Astrocyte of the hippocampus (primary cell): ENCODE results near the gene TUBB3.
"Not testable (repeated sequence)": the region's sequence is repeated elsewhere in the genome, so short reads cannot be mapped to it uniquely, and the experiment has no call there.

Experiments
- DNase-seq: peaks from one replicate; pipeline ENCODE4 v3.0.0; 2011; ENCODE audit warnings: low read depth, low spot score

TUBB3 gene

DNA sequence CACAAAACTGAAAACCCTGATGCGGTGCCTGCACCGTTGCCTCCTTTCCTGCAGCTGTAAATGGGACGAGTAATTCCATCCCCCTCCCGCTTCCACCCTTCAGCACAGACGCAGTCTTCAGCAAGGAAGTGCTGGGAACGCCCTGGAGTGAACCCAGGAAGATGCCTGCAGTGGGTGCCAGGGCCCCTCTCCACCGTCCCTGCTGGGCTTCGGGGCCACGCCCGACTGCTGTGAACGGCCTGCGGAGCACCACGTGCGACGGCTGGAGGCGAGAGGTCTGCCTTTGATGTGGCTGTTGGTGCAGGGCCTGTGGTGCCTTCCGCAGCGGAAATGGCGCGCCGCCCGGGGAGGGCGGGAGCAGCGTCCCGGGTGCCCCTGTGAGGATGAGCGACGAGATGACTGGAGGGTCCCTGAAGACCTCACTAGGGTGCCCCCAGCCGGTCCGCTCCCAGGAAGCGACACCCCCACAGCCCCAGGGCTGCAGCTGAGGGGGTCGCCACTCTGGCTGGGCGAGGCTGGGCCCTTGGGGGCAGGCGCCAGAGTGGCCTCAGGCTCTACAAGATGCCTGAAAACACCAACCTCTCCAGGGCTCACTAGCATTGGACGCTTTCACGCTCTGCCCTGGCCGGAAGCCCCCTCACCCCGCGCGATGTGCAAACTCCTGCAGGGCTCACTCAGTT, 5.2 kb upstream of the TUBB3 start:
- peak; percentile 95 for DNase-seq

DNA sequence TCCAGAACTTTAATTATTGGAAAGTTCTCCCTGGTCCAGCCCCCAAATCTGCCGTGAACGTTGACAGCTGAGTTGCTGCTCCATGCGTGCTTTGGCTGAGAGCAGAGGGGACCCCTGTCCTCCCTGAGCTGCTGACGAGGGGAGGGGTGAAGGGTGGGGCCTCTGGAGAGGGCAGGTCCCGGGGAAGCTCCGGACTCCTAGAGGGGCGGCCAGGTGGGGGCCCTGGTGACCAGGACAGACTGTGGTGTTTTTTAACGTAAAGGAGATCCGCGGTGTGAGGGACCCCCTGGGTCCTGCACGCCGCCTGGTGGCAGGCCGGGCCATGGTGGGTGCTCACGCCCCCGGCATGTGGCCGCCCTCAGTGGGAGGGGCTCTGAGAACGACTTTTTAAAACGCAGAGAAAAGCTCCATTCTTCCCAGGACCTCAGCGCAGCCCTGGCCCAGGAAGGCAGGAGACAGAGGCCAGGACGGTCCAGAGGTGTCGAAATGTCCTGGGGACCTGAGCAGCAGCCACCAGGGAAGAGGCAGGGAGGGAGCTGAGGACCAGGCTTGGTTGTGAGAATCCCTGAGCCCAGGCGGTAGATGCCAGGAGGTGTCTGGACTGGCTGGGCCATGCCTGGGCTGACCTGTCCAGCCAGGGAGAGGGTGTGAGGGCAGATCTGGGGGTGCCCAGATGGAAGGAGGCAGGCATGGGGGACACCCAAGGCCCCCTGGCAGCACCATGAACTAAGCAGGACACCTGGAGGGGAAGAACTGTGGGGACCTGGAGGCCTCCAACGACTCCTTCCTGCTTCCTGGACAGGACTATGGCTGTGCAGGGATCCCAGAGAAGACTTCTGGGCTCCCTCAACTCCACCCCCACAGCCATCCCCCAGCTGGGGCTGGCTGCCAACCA, 4.4 kb upstream of the TUBB3 start, which contains the start of gene MC1R:
MC1R (plus strand) TSS at position 410 of the 895 bp plus-strand sequence; CDS start at position 807, 397 bp downstream.
- DNase-seq: peak; percentile 77

DNA sequence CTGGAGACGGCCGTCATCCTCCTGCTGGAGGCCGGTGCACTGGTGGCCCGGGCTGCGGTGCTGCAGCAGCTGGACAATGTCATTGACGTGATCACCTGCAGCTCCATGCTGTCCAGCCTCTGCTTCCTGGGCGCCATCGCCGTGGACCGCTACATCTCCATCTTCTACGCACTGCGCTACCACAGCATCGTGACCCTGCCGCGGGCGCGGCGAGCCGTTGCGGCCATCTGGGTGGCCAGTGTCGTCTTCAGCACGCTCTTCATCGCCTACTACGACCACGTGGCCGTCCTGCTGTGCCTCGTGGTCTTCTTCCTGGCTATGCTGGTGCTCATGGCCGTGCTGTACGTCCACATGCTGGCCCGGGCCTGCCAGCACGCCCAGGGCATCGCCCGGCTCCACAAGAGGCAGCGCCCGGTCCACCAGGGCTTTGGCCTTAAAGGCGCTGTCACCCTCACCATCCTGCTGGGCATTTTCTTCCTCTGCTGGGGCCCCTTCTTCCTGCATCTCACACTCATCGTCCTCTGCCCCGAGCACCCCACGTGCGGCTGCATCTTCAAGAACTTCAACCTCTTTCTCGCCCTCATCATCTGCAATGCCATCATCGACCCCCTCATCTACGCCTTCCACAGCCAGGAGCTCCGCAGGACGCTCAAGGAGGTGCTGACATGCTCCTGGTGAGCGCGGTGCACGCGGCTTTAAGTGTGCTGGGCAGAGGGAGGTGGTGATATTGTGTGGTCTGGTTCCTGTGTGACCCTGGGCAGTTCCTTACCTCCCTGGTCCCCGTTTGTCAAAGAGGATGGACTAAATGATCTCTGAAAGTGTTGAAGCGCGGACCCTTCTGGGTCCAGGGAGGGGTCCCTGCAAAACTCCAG, 3.4 kb upstream of the TUBB3 start:
- no peak for DNase-seq

DNA sequence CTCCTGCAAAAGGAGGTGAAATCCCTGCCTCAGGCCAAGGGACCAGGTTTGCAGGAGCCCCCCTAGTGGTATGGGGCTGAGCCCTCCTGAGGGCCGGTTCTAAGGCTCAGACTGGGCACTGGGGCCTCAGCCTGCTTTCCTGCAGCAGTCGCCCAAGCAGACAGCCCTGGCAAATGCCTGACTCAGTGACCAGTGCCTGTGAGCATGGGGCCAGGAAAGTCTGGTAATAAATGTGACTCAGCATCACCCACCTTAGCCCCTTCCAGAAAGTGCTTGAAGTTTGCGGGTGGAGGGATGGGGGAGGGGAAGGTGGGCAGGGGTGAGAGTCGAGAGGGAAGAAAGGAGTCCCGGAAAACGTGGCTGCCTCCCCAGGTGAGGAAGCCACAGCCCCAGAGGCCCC, 2.4 kb upstream of the TUBB3 start:
- DNase-seq: peak; percentile 65

DNA sequence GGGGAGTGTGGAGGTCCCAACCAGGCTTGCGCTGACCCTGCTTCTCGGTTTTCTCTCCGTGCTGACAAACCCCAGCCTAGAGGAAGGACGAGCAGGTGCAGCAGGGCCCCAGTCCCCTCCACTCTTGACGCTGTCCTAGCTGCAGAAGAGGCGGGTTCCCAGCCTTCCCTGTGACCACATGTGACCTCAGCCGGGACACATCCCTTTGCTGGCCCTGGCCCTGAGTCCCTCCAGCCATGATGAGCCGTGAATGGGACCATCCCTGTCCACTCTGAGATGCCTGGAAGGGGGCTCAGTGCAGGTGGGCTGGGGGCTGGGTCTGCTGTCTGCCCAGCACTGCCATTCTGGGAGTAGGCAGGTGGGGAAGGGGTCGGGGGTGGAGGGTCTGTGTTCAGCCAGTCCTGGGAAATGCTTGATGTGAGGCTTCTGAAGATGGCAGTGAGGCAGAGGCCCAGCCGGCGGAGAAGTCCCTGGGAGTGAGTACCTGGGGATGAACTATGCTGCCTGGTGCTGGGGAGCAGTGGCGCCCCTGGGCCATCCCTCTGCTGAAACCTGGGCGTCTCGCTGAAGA, 1.9 kb upstream of the TUBB3 start:
- DNase-seq: no peak

DNA sequence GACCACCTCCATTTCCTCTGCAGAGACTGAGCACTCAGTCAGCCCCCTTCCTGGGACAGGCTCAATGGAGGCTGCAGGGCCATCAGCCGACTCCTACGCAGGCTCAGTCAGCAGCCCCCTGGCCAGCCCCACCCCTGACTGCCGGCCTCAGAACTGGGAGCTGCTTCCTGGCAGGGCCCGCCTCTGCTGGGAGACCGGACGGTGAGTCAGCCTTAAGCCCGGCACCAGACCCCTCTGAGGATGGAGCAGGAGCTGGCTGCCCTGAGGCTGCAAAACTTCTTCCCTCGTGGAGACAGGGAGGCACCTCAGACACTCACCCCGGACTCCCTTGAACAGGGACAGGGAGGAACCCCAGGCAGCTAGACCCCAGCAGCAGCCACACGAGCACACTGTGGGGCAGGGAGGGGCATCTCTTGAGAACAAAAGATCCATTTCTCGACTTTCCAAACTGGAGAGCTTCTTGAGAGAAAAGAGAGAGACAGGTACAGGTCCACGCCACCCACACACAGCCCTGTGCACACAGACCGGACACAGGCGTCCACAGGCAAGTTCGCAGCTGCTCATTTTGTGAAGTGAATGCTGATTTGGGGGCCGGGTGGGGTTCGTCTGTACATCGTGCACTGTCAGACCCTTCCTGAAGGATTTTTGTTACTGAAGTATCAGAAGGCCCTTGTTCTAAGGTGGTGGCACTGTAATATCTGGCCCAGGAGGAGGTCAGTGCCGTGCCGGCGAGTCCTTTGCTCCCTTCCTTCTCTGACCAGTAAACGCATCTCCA, 1.3 kb upstream of the TUBB3 start:
- DNase-seq: peak; percentile 97

DNA sequence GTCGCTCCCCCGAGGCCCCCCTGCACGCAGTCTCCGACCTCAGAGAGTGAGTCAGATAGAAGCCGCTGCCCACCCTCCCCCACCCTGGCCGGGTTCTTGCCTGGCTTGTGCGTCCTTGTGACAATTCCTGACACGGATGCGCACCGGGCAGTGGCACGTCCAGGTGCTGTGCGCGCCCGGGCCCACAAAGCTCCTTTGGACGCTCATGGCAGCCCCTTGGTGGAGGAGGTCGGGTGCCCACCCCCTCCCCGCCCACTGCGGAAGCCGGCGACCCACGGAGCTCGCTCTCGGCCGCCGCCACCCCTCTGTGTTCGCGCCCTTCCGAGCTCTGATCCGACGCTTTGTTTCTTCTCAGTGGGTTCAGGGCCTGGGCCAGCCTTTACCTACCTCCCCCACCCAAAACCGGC, 662 bp upstream of the TUBB3 start:
- peak; percentile 97 for DNase-seq

DNA sequence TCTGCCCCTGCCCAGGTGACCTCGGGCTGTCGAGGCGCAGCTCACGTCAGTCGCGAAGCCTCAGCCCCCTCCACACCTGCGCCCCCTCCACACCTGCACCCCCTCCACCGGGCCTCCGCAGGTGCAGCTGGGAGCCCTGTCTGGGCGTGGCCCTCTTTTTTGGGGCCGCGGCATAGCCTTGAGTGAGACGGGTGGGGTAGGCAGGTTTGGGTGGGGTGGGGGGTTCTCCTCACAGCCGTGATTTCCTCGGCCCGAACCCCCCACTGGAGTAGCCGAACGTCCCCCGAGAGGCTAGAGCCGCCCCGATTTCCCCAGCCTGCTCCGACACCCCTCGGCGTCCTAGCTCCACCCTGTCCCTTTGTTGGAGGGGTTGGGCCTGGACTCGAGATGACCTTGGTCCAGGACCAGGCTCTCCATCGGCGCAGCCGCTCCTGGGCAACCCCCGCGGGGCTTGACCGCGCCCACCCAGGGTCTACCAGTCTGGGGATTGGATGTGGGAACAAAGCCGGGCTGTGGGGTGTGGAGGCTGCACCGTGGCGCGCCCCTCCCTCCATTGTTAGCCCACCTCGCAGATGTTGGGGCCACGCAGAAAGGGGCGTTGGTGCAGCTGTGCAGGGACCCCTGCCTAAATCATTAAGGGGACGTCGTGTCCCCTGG, 626 bp downstream of the TUBB3 start:
- DNase-seq: peak; percentile 59

DNA sequence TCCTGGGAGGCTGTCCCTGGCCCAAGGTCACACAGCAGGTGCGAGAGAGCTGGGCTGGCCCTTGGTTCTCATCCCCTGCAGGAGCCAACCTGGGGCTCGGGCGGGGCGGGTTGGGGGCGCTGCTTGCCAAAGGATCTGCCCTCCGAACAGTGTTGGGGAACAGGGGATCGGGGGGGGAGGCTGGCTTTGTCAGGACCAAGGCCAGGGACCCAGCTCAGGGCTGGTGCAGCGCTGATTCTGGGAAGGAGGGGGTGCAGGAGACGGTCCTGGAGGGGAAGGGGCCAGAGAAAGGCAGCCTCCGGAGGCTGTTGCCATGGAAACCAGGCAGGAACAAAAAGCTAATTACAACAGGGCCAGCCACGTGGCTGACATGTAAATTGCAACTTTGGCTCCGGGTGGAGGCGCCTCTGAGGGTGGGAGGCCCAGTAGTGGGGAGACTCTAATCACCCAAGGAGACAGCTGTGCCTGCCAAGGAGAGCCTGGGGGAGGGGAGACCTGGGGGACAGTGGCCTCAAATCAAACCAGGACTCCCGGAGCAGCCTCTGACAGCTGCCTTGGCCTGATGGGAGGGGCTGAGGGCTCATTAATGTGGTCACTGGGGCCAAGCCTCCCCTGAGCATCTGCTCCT, 1.3 kb downstream of the TUBB3 start:
- peak; percentile 75 for DNase-seq

DNA sequence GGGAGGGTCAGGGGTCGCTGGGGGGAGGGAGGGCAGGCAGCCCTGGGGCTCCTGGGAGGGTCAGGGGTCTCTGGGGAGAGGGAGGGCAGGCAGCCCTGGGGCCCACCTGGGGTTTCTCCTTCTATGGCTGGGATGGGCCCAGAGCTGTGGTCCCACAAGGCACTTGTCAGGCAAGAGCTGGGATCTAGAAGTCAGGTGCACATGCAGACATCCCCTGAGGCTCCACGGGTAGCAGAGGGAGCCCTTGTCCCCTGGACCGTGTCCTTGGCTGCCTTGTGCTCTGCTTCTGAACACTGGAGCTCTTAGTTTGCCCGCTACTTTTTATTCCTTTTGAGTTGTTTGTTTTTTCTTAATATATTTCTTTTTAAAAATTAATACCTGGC, 1.8 kb downstream of the TUBB3 start:
- no peak for DNase-seq

DNA sequence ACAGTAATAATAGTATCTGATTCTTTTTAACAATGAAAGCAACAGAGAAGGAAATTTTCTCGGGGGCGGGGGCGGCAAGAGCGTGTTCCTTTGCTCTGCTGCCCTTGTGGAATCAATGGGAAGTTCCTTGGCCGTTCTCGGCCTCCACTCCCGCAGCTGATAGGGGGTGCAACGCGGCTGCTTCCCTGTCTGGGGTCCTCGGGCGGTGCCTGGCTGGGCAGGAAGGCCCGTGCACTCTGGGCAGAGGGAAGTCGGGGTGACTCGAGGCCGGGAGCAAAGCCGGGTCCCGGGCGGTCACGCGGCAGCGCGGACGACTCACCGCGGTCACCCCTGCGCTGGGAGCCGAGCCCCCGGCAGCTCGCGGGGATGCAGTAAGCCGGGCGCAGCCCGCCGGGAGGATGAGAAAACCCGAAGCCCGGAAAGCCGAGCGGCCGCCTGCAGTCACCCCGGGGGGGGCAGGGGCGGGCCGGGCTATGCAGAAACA, 2.5 kb downstream of the TUBB3 start:
- no peak for DNase-seq

DNA sequence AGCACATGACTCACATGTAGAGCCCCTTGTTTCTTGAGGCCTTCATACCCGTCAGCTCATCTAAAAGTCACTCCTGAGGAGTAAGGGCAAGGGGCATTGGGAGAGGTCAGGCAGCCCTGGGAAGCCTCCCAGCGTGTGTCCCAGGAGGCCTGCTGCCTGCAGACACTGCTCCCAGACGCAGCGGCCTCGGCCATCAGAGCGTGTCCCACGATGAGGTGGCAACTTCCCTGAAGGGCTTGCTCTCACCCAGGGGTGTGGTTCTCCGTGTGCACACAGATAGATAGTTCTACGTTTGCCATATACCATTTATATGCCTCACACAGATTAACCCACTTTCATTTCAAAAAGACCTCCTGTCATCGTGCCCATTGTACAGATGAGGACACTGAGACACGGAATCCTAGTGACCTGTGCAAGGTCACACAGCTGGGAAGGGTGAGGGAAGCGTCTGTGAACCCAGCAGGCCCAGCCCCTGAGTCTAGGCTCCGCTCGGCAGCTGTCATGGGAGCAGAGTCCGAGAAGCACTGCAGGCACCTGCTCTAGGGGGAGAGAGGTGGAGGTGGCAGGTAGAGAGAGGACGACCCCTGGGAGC, 8.3 kb downstream of the TUBB3 start:
- DNase-seq: no peak

DNA sequence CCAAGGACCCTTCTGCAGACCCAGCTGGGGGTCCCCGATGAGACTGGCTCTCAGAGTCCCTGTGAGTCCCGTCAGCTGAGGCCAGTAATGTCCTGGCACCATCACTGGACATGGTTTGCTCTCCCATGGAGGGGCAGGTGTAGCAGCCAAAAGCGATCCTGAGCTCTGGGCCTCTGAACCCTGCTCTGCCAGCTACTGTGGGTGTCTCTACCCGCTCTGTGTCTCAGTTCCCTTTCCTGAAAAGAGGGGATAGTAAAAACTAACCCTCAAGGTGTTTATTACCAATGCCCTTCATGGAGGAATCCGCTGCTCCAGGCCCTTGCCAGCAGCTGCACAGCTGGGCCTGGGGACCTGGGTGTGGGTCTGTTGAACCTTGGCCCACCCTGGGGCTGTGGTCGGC, 8.8 kb downstream of the TUBB3 start:
- no peak for DNase-seq

DNA sequence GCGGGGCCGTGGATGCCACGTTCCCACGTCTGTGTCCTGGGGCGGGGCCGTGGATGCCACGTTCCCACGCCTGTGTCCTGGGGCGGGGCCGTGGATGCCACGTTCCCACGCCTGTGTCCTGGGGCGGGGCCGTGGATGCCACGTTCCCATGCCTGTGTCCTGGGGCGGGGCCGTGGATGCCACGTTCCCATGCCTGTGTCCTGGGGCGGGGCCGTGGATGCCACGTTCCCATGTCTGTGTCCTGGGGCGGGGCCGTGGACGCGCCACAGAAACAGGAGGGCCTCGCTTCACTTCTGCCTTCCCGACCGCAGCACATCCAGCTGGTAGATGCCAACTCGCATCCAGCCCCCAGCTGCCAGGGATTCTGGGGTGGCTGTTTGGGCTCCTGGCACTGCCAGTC, 10.9 kb downstream of the TUBB3 start:
- not testable (repeated sequence) for DNase-seq

DNA sequence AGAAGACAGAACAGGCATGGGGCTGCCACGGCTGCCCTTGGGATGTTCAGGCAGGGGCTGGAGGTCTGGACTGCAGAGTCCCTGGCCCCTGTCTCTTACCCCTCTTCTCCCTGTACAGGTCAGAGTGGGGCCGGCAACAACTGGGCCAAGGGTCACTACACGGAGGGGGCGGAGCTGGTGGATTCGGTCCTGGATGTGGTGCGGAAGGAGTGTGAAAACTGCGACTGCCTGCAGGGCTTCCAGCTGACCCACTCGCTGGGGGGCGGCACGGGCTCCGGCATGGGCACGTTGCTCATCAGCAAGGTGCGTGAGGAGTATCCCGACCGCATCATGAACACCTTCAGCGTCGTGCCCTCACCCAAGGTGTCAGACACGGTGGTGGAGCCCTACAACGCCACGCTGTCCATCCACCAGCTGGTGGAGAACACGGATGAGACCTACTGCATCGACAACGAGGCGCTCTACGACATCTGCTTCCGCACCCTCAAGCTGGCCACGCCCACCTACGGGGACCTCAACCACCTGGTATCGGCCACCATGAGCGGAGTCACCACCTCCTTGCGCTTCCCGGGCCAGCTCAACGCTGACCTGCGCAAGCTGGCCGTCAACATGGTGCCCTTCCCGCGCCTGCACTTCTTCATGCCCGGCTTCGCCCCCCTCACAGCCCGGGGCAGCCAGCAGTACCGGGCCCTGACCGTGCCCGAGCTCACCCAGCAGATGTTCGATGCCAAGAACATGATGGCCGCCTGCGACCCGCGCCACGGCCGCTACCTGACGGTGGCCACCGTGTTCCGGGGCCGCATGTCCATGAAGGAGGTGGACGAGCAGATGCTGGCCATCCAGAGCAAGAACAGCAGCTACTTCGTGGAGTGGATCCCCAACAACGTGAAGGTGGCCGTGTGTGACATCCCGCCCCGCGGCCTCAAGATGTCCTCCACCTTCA, 11.7 kb downstream of the TUBB3 start:
- no peak for DNase-seq

DNA sequence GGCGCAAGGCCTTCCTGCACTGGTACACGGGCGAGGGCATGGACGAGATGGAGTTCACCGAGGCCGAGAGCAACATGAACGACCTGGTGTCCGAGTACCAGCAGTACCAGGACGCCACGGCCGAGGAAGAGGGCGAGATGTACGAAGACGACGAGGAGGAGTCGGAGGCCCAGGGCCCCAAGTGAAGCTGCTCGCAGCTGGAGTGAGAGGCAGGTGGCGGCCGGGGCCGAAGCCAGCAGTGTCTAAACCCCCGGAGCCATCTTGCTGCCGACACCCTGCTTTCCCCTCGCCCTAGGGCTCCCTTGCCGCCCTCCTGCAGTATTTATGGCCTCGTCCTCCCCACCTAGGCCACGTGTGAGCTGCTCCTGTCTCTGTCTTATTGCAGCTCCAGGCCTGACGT, 12.5 kb downstream of the TUBB3 start:
- not testable (repeated sequence) for DNase-seq

DNA sequence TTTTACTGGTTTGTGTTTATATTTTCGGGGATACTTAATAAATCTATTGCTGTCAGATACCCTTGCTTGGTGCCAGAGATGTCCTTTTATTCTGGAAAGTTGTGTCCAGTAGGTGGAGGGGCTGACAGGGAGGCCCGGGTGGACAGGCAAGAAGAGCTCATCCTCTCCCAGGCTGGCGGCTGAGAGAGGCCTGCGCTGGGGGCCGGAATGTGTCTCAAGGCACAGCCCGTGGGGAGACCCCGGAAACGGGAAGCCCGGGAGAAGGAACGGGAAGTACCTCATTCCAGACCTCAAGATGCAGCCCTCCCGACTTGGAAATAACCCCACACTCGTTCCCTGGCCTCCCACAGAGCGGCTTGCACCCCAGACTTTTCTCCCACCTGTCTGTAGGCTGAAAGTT, 12.9 kb downstream of the TUBB3 start:
- DNase-seq: no peak

DNA sequence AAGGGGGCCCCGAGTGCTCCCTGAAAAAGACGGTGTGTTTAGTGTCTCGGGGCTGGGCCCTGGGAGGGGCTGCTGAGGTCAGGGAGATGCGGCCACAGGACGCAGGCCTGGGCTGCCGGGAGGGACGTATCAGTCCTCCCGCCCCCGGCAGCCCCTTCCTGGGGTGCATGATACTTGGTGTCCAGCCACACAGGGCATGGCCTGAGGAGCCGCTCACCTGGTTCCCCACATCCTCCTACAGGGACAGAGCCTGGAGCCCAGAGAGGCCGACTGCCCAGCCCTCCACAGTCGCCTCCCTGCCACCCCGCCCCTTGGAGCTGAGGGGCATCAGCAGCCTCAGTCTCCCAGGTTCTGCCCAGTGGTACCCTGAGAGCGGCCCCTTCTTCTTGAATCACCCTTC, 13.4 kb downstream of the TUBB3 start:
- DNase-seq: no peak
